ENCODE data around the gene GAREM1.

GRCh38 chr18:32267463-32267862, 203.2 kb downstream of the GAREM1 start:
- TF ChIP-seq CTCF (IDR thresholded peaks at IDR 0.05) = no peak
- TF ChIP-seq POLR2AphosphoS5 (IDR thresholded peaks at IDR 0.05; ENCODE audit: low read depth, low read length) = no peak

Measured in Panc1 (cell line).